Mesenteric fat pad (tissue), 1 donor: ENCODE data around the gene UNC5CL. TPM values are rescaled to one million over a fixed set of nuclear protein-coding genes. Genes with fewer than 3 reads are reported as not detected.
A peak's percentile ranks its signal among the peaks of the same experiment; 100 is the strongest.
"Not testable (repeated sequence)": the region's sequence is repeated elsewhere in the genome, so short reads cannot be mapped to it uniquely, and the experiment has no call there.

Source experiments
- DNase-seq: peaks from one replicate; pipeline ENCODE4 v3.0.0-alpha.2; 2020; ENCODE audit warnings: low spot score
- total RNA-seq: library from RNA; stranded (reverse); fragmentation: NEBNext Ultra II Directional; extraction: Animal tissue kit (Norgen Biotek cat#: 25700); gene quantifications from one replicate; pipeline ENCODE4 v1.2.1, GENCODE V29; 2021
- donor health status: DM: yes; HTN: yes; CAD: no.

The UNC5CL gene
- total RNA-seq, 1 donor from 2014 or later: 0.48 TPM

DNA sequence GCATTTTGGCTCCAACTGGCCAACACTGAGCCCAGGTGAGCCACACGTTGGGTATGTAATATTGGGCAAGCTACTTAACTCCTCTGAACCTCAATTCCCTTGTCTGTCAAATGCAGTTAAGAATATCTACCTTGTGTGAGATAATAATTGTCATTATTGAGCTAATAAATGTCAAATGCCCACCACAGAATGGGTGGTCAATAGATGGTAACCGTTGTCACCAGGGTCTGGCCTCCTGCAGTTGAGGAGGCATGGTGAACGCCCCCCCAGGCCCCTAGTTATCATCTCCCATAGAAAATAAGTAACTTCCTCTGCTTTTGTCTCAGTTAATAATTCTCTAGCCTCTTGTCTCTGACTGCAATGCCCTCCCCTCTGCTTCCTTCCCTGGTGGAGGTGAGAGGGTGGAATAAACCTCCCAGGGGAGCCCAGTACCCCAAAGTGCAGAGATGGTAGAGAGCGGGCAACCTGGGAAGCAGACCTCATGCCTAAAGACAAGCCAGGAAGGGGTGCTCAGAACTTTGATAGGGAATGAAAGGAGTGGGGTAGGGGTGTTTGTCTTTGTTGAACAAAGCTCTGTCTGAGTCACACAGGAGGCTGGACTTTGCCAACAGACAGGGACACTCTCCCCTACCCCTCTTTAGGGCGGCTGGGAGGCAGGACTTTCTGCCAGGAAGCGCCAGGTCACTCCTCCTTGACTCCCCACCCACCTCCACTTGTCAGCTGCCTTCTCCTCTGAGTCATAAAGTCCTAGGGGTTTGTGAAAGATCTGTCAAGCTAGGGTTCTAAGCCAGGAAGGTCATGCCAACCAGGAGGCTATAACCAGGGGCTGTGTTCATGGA lies 1.3 kb upstream of the UNC5CL start:
- no peak for DNase-seq

DNA sequence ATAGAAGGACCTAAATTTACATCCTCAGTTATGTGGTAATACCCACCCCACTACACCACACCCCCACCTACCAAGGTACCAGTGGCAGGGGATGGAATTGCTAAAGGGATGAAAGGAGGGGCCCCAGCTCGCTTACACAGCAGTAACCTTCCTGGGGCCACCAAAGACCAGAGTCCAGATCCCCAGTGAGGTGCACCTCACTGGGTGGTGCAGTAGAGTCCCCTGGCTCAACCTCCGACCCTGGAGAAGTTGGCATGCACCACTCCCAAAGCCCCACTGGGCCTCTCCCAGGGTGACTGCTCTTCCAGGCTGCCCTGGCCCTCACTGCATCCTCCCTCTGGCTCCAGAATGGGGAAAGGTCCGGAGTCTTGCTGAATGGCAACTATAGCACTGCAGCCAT lies 816 bp downstream of the UNC5CL start:
- DNase-seq: no peak

DNA sequence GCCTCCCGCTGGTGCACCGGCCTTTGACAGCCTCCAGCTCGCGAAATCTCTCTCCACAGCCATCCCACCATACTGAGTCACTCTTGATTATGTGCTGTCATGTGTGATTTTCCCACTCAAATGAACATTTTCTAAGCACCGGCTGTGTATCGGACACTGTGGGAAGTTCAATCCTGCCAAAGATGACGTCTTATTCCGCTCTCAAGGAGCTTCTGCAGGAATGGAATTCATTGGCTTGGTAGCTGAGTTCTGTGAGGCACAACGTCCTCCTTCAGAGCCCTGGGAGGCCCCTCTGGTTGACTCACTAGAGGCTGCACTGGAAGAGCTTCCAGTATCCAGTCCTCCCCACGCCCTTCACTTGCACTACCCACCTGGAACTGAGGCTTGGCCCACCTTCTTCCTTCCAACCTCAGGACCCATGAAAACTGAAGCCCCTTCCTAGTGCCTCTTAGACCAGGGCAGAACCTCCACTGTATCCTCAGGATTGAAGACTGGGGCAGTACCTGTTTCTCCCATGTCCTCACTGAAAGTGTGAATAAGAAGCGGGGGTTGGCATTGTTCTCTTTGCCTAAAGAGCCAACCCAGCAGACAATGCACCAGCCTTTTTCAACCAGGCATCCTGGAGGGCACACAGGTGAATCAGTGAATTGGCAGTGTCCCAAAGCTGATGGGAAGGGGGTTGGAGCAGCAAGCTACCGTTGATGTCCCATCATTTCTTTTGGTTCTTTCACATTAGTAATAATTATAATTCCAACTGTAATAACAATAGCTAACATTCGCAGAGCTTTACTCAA lies 1.7 kb downstream of the UNC5CL start:
- DNase-seq: no peak

DNA sequence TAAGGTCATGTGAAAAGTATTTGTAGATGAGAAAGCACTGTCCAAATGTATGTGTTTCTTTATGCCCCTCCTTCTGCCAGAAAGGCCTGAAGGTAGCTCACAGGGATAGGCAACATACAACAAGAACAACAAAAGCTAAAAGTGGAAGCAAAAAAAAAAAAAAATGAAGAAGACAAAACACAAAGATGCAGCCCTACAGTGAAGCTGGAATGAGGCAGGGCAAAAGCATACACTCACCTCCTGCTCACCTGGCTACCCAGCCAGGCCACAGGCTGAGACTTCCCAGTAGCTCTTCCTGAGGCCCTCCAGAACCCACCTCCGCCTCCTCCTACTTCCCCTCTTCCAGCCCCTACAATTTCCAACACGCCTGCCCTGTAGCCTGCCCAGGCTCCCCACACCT lies 2.4 kb downstream of the UNC5CL start:
- DNase-seq: no peak

DNA sequence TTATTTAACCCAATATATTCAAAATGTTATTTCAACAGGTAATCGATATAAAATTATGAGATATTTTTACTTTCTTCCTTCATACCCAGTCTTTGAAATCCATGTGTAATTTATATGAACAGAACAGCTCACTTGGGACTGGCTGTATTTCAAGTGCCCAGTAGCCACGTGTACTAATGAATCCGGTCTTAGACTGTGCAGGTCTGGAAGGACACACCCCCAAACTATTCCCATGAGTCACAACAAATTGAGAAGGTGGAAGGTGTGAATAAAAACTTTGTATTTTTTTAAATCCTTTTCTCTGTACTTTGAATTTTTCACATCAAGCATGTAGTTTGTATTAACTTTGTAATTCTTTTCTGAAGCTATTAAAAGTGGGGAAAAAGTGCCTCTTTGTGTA lies 2.8 kb downstream of the UNC5CL start:
- no peak for DNase-seq

DNA sequence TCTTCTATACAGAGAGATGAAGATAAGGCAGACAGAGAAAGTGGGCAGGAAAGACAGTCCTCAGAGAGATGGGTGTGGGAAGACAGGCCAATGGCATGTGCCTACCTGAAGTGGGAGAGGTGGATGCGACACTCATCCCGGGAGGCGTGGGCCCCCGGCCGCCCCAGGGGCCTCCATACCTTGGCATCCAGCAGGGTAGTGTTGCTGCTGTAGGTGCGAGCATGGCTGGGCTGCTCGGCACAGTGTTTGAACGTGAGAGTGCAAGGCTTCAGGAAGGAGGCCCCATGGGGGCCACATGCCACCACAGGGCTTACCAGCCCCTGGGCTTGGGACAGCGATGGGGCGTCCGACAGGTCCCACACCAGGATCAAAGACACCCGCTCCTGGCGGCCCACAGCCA lies 5.2 kb downstream of the UNC5CL start:
- DNase-seq: no peak

DNA sequence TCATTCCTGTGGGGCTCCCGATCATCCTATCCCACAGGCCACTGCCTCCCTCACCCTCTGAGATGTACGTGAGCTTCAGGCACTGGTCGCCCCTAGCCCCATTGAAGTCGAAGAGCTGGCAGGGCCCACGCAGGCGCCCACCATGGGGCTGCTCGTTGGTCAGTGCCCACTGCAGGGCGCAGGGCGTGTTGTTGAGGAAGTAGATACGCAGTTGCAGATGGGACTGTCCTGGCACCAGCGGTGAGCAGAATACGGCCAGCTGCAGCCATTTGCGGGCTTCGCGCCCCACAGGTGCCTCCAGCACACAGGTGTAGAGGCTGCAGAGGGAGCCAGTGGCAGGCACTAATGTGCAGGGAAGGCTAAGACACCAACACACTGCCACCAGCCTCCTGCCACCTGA lies 6.2 kb downstream of the UNC5CL start:
- DNase-seq: no peak

DNA sequence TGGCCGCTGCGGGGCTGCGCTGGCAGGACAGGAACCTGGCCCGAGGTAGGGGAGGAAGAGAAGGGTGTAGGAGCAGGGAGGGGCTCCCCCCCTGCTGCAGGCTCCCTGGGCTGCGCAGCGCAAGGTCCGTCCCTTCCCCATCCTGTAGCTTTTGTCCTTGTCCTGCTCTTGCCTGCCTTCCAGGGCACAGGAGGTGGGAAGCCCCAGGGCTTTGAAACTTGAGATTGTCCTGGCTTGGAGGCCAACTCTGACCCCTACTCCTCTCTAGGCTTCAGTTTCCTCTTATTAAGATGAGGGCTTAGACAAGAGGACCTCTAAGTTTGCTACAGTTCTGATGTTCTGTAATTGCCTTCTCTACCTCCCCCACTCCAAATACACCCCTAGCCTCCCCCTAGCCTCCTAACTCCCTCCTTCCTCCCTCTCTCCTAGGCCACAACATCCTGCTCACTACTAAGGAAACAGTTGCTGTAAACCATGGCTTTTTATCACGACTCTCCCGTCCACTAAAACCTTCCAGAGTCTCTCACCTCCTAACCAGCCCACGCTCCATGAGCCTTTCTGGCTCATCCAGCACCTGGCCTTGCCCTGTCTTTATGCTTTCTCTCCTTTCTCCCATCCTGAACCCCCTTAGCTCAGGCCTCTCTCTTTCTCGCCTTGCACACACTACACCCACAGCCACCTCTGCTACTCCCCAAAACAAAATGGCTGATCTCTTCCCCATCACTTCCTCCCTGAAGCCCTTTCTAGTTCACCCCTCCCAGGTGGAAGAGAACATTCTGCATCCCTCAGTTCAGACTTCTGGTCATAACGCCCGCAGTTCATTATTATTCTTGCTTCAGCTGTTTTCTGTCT lies 10.2 kb downstream of the UNC5CL start:
- DNase-seq: no peak

DNA sequence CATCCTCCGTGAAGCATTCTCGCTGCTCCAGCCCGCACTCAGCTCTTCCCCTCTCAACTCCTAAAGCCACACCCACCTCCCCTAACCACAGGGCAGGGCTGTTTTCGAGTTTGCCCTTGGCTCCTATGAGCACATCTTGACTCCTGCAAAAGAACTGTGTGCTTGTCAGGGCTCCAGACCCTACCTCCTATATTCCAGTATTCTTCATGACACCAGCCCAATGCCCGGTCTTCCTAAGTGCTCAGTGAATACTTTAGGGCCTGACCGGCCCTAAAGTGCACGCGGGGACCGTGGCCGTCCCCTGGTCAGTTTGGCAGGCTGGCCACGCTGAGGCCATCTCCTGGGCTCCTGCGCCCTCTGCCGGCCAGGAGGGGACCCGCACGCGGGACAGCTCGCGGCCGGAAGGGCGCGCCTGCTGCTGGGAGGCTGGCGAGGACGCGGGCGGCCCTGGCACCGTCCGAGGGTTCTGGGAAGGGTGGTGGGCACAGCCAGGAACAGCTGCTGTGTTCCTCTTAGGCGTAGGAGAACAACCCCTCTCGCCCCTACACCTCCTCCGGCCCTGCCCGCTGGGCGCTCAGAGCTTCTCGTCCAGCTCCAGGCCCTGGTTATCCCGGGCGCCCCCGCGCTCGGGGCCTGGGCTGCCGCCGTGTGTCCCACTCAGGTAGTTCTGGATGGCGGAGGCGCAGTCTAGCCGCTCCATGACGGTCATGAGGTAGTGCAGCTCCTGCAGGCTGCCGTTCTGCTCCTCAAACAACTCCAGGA lies 11.0 kb downstream of the UNC5CL start:
- peak; percentile 95 for DNase-seq

DNA sequence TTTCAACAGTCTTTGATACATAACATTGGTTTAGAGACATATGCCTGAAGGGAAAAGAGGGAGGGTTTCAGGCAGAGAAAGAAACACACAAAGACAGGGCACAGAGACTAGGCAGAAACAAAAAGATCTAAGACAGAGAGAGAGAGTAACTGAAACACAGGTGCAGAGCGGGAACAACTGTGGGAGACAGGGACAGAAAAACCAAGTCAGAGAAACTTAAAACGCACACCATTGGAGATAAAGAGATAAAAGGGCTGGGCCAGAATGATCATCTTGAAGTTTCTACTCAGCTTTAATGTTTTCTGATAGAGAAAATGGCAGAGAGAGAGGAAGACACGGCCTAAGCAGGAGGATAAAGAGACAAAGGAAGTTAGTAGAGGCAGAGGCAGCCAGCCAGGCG lies 11.8 kb downstream of the UNC5CL start:
- no peak for DNase-seq

DNA sequence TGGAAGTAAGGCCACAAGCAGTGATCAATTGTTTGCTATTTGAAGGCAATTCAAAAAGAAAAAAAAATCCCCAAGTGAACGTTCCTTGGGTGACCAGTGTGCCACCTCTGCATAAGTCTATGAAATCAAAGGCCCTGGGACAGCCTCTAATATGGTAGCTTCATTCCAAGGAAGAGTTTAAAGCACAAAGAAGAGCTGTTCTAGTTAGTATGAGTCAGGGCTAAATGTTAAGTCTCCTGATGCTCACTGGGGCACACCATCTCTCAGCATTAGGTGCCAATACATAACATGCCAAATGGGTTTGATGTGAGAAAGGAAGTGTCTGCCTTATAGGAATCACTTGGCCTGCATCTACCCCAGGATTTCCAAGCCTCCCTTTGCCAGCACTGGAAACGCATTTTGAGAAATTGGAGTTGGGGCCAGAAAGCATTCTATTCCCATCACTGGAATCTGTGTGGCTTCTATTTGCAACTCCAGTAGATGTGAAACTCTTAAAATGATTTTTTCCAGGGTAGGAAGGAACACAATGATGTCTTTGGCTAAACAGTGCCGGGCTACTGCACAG lies 13.0 kb downstream of the UNC5CL start:
- DNase-seq: no peak

DNA sequence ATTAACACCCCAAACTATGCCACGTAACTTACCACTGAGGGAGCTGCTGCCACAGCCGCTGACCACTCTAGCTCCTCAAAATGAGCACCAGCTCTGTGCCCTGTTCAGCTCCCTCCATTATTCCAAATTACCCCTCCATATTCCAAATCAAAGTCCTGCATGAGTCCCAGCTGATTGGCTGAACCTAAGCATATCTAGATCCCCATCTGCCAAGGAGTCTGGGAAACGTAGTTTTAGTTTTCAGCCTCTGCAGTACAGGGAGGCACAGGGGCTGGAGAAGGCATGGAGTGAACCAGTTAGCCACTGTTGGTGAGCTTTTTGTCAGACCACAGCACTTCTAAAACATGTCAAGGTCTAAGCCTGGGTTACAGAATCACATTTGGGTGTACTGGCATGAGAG lies 15.9 kb downstream of the UNC5CL start:
- no peak for DNase-seq

DNA sequence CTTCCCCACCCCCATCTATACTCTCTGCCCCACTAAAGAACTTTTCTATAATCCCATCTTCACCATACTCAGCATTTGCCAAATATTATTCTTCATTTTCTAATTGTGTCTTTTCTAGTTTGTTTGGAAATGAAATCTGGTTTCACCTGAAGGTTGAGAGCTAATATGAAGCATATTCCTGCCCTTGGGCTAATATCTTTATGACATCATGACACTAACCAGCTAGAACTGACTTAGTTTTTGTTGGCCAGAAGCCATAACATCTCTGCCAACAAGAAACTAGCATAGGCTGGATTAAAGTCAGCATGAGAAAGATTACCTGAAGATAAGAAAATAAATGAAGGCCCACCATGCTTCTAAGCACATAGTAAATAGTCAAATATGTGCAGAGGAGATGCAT lies 16.7 kb downstream of the UNC5CL start:
- DNase-seq: no peak

DNA sequence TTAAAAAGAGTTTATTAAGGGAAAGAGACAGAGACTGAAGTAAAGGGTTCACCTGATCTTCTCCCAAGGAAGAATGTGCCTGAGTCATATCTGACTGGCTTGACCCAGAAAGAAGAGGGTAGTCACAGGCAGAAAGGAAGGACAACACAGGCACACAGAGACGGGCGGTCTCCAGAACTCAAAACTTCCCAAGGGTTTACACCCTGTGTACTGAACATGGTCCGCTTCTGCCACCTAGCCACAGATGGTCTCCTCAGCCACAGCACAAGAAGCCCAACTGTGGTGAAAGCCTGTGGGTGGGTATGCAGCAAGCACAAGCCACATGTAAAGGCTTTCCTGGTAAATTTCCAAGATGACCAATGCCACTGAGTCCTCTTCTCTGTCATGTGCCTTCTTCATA lies 17.2 kb downstream of the UNC5CL start:
- no peak for DNase-seq

DNA sequence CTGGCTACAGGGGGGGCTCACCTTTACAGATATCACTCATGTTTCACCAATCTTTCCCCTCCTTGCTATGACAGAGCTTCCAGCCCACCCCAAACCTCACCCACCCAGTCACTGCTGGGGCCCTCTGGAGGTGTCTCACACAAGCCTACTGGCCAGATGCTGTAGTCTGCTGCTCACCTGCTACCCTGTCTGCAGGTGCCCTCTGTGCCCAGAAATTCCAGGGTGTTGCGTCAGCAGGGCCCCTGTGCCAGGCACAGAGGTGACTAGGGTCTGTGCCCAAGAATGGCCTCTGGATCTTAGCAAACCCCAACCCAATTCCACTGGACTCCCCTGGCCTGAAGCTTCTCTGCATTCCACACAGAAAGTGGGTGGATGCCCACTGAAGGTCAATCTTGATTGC lies 21.4 kb downstream of the UNC5CL start:
- no peak for DNase-seq

DNA sequence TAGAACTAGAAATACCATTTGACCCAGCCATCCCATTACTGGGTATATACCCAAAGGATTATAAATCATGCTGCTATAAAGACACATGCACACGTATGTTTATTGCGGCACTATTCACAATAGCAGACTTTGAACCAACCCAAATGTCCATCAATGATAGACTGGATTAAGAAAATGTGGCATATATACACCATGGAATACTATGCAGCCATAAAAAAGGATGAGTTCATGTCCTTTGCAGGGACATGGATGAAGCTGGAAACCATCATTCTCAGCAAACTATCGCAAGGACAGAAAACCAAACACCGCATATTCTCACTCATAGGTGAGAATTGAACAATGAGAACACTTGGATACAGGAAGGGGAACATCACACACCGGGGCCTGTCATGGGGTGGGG lies 23.2 kb downstream of the UNC5CL start:
- DNase-seq: not testable (repeated sequence)

DNA sequence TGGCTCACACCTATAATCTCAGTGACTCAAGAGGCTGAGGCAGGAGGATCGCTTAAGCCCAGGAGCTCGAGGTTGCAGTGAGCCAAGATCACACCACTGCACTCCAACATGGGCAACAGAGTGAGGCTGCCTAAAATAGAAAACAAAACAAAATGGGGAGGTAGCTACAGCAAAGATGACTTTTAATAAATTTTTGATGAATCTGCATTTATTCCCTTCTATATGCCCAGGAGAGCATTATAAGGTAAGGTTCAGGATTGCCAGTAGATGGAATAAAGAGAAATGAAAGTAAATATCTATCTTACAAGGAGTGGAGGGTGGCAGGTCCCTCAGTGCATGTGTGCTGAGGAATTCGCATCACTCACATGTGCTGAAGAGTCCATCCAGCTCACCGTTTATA lies 24.2 kb downstream of the UNC5CL start:
- DNase-seq: no peak

DNA sequence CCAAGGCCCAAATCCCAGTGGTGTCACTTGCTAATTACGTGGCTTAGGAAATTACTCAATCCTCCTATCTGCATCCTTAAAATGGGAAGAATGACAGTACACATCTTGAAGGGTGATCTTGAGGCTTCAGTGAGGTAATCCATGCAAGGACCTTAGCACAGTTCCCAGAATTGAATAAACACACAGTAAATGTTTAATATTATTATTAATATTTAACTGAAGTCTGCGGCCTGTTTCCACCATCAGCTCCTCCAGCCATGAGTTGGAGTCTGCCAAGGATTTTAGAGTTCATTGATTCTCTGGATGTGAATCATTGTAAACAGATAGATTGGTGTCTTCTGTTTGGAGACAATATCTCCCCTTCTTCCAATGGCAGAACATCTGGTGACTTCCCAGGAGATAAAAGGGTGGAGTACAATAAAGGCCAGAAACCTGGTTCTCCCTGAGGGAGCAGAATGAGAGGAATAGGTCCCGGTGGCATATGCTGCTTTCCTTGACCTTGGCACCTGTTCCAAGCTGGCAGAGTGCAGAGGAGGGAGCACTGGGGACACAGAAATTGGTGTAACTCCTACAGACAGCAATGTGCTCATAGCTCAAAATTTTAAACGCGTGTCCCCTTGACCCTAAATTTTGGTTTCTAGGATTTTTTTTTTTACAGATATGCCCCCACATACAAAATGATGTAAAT lies 25.4 kb downstream of the UNC5CL start:
- DNase-seq: no peak

DNA sequence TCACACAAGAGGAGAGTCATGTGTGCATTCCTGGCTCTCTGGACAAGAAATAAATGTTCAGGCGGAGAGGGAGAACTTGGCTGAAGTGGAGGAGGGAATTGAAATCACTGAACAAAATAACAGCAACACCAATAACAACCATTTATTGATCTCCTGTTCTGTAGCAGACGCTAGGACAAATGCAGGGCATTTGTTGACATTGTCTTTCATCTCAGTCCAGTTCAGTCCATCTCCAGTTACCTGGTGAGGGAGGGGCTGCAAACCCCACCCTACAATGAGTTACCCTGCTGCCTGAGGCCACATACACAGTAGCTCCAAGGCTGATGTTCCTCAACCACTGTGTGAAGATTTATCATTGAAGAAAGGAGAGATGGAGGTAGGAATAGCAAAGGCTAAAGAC lies 27.3 kb downstream of the UNC5CL start:
- no peak for DNase-seq

DNA sequence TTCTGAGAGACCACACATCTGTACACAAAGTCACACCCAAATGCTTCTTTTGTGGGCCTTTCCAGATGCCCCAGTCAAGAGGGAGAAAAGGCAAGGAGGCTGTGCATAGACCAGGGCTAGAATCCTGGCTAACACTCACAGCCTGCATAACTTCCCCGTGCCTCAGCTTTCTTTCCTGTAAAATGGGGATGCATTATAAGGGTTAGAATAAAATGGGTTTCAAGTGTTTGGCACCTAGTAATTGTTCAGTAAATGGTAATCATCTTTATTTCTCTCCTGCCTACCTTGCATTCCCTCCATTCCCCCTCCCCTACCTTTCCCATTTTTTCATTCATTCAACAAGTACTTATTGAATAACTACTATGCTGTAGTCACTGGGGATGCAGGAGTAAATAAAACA lies 29.4 kb downstream of the UNC5CL start:
- no peak for DNase-seq
